Choroid plexus epithelial cell (primary cell): ENCODE results near the gene DHX35.
A peak's percentile ranks its signal among the peaks of the same experiment; 100 is the strongest.
"Not testable (repeated sequence)": the region's sequence is repeated elsewhere in the genome, so short reads cannot be mapped to it uniquely, and the experiment has no call there.

Experiments
- DNase-seq: peaks from one replicate; pipeline ENCODE4 v3.0.0-alpha.2; 2010; ENCODE audit warnings: low read depth
- H3K4me3 ChIP-seq: 2 replicates; pipeline ENCODE4 v1.5.1; 2011; ENCODE audit warnings: low read depth, mild to moderate bottlenecking, control low read depth, low read length, moderate library complexity
- CTCF ChIP-seq: conservative IDR thresholded peaks from 2 replicates; pipeline ENCODE4 v1.5.1; 2011; ENCODE audit warnings: low read depth, mild to moderate bottlenecking, control low read depth, inconsistent platforms, low read length, moderate library complexity

Gene DHX35

GRCh38 chr20:38951611-38952010, 10.5 kb upstream of the DHX35 start:
- DNase-seq, result no peak
- TF ChIP-seq CTCF, result no peak
- H3K4me3 ChIP-seq, result no peak overlapping the region

GRCh38 chr20:38952153-38952552, 10.0 kb upstream of the DHX35 start:
- no peak for TF ChIP-seq CTCF
- H3K4me3 ChIP-seq, result no peak overlapping the region
- DNase-seq, result no peak

- TF ChIP-seq CTCF, result no peak
- H3K4me3 ChIP-seq, result no peak overlapping the region
- DNase-seq, result no peak
Observed at GRCh38 chr20:38953630-38954340, 8.4 kb upstream of the DHX35 start.

GRCh38 chr20:38957235-38957876, 4.8 kb upstream of the DHX35 start:
- no peak for TF ChIP-seq CTCF
- no peak overlapping the region for H3K4me3 ChIP-seq
- no peak for DNase-seq

- TF ChIP-seq CTCF, result no peak
- H3K4me3 ChIP-seq, result no peak overlapping the region
- no peak for DNase-seq
Observed at GRCh38 chr20:38957915-38958485, 4.1 kb upstream of the DHX35 start.

- not testable (repeated sequence) for DNase-seq, H3K4me3 ChIP-seq
Observed at GRCh38 chr20:38960187-38960687, 1.9 kb upstream of the DHX35 start.

GRCh38 chr20:38961530-38962043, 557 bp upstream of the DHX35 start:
- TF ChIP-seq CTCF, result no peak
- peak overlapping the region; percentile 79 for H3K4me3 ChIP-seq
- no peak for DNase-seq
